CD4-positive, alpha-beta T cell treated with Interleukin-6 at 100 ng/mL for 8 hours (primary cell): Measurements from ENCODE around the gene NRXN2.
"Not testable (repeated sequence)": the region's sequence is repeated elsewhere in the genome, so short reads cannot be mapped to it uniquely, and the experiment has no call there.

Experiments used
- DNase-seq: peaks from one replicate; pipeline ENCODE4 v3.0.0-alpha.2; 2020; ENCODE audit warnings: mixed read lengths, low spot score

NRXN2 gene

DNA sequence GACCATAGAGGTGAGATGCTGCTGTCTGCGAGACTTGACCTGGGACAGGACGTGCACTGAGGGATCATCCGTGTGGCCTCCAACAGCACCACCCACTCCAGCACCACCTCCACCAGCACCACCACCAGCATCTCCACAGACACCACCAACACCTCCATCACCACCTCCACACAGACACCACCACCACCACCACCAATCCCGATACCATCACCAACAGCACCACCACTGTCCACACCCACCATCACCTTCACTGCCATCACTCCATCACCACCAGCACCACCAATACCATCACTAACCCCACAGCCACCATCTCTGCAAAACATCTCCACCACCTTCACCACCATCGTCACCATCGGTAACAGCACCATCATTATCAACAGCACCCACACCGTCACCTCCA is 158.6 kb downstream of the NRXN2 start:
- no peak for DNase-seq

DNA sequence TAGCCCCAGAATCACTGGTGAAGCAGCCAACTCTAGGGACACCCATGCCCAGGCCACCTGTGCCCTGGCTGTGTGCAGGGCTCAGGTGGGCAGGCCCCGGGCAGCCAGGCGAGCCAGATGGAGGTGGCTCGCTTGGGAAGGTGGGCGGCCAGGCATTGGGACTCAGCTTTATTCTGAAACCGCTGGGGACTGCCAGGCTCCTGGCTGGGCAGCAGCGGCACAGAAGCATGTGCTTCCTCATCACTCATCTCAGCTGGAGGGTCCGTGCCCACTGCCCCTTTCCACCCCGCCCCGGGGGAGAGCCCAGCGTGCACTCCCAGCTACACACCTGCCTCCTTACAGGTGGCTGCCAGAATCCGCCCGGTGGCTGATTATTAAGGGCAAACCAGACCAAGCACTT is 159.0 kb downstream of the NRXN2 start:
- no peak for DNase-seq

DNA sequence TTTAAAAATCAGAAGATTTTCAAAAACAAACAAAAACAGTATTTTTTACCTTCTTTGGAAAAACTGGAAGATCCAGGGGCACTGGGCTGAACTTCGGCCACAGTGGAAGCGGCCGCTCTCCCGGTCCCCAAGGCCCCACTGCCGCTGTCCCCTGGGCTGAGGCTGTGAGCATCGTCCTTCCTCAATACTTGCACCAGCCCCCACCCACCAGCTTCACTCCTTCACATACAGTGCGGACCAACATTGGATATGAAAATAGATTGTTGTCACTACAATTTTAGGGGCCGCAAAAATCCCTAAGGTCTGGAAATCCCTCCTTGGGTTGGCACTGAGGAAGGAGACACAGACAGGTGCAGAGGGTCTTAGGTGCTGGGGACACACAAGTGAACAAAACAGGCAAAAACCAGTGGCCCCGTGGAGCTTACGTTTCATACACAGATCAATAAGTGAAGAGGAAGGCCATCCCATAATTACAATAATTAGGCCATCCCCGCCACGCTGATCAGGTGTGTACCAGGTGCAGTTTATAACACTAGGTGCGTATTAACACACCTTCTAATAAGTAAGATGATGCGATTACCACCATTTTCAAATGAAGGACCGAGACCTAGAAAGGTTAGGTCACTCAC is 160.2 kb downstream of the NRXN2 start:
- no peak for DNase-seq

DNA sequence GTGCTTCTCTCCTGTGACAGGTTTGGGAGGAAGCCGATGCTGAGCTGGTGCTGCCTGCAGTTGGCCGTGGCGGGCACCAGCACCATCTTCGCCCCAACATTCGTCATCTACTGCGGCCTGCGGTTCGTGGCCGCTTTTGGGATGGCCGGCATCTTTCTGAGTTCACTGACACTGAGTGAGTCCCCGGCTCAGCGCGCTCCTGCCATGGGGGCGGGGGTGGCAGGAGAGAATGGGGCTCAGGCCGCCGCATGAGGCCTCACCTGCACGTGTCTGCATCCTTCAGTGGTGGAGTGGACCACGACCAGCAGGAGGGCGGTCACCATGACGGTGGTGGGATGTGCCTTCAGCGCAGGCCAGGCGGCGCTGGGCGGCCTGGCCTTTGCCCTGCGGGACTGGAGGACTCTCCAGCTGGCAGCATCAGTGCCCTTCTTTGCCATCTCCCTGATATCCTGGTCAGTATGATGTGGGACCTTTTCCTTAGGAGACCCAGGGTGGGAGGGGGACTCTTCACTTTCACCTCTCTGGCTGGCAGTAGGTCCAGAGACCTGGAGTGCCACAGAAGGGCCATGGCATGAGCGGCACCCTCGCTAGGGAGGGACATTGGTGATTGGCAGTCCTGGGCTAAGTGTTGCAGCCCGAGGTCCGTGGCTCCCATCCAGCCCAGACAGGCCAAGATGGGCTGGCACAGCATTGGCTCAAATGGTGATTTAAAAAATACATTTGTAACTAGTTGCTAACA is 160.8 kb downstream of the NRXN2 start:
- DNase-seq, result no peak

DNA sequence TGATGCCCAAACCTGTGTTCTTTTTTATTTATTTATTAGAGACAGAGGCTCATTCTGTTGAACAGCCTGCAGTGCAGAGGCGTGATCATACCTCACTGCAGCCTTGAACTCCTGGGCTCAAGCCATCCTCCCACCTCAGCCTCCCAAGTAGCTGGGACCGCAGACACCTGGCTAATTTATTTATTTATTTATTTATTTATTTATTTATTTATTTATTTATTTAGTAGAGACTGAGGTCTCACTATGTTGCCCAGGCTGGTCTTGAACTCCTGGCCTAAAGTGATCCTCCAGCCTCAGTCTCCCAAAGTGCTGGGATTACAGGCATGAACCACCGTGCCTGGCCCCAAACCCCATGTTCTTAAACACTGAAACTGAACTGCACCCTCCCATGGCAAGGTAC is 161.6 kb downstream of the NRXN2 start:
- DNase-seq, result not testable (repeated sequence)

DNA sequence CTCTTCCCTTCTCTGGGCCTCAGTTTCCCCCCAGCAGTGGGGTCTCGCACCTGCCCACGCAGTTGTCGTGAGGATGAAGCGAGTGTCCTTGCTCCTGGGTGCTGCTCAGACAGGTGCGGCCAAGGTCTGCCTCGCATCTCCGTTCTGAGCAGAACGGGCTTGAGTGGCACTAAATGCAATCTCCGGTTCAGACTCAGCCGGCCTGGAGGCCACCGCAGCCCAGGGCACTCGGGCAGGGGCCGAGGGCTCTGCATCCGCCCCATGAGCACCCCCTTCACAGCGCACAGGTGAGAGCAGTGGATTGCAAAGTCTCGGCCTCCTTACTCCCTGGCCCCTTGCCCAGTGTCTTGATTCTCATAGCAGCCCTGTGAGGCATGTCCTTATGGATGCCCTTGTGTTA is 162.1 kb downstream of the NRXN2 start:
- no peak for DNase-seq

DNA sequence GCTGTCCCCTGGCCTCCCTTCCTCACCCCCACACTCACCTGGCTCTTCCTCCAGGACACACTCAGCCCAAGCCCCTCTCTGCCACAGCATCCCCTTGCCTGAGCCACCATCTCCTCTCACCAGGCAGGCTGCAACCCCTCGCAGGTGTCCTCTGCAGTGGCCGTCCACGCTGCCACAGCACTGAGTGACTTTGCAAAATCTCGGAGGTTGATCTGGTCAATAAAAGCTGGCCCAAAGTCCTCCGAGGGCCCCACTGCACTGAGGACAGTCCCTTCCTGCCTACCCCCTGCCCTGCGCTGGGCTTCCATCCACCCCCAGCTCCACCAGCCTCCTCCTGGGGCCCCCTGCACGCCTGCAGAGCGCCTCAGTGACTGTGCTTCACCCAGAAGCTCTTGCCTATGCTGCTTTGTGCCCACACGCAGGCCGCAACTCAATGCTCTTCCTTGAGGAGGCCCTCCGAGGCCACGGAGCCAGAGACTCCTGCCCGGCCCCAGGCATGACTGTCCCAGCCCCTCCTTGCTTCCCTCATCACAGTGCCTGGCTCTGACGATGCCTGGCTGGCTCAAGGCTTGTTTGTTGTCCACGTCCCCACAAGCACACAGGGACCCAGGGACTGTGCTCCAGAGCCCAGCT is 162.7 kb downstream of the NRXN2 start:
- no peak for DNase-seq

DNA sequence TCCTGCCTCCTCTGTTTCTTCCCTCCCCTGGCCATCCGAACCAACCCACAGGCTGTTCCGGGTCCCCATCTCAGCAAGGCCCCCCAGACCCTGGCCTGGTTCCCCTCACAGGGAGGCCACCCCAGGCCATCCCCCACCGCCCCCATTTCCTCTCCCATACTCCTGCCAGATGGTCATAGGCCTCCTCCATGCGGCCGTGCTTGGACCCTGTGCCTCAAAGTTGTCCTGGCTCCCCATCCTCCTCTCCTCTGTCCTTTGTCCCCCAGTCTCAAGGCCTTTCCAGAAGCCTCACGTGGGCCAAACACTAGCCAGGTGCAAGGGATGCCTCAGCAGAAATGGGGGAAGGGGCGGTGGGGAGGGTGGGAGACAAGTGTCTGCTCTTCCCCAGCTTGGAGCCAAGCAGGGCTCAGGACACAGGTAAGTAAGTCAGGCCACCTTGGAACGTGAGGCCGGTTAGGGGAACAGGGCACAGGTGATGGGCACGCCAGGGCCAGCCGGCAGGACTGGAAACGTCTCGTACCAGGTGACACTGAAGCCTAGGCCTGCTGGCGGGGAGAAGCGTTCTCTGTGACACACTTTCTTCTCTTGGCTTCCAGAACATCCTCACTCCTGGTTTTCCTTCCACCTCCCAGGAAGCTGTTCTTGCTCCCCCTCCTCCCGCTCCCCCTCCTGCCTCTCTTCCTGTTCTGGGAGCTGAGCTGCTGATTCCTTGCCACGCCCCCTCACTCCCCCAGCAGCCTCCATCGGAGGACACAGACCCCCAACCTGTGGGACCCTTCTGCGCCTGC is 163.5 kb downstream of the NRXN2 start:
- no peak for DNase-seq

DNA sequence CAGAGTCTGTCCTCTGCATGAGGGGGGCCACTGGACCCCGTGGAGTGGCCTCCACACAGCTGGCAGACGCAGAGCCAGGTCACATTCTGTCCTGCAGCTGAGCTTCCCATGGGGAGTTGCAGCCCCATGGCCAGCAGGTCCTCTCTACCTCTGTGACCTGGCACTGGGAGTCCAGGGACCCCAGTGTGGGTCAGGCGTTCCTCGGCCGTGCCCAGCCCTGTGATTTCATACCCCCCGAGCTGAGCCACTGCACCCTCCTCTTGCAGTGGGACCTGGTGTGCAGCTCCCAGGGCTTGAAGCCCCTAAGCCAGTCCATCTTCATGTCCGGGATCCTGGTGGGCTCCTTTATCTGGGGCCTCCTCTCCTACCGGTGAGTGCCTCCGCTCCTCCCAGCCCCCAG is 164.1 kb downstream of the NRXN2 start:
- no peak for DNase-seq

DNA sequence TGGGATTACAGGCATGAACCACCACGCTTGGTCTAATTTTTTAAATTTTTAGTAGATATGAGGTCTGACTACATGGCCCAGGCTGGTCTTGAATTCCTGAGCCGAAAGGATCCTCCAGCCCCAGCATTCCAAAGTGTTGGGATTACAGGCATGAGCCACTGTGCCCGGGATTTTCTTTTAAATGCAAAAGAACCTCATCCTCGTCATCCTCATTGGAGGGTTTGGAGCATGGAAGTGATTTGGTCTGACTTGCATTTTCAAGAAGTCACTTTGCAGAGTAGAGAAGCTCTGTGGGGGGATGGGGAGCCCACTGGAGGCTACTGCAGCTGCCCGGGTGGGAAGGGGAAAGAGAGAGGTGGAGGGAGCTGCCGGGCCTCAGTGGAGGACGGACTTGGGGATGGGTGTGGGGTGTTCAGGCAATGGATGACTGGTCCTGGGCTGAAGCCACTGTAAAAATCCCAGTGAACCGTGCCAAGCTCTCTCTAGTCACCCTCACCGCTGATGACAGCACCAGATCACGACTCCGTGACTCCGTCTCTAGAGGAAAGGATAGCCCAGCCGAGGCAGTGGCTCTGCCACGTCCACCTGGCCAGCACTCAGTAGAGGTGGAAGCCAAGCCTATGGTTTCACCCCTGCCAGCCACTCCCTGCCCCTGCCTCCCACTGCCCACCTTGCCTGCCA is 164.8 kb downstream of the NRXN2 start:
- DNase-seq, result no peak

DNA sequence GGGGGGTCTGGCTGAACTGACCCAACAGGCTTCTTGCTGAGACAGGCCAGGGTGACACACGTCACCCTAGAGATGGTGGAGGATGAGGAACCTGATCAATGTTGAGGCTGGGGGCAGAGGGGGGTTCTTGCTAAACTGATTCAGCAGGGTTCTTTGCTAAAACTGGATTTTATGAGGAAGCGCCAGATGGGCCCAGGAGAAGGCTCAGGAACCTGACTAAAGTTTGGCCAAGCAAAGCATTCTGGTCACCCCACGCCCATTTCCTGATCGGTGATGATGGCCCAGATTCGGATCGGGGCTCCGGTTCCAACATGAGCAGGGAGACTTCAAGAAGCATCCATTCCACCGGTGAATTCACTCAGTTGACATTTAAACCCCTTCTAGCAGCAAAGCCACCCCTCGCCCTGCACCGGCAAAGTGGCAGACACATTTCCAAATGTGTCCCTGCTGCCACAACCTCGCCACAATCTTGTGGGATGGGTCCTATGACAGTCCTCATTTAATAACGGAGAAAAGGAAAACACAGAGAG is 166.2 kb downstream of the NRXN2 start:
- no peak for DNase-seq
